KMS-11 (cell line): ENCODE results near the gene HNRNPA2B1.

Experiments
- H2AFZ ChIP-seq: fragments of 200-600 bp; sonication (generic); 2 replicates; pipeline ENCODE4 v1.6.1; 2016; ENCODE audit warnings: antibody characterized with exemption, mixed run types, low read depth
- H3K27ac ChIP-seq: fragments of 200-600 bp; sonication (generic); 2 replicates; pipeline ENCODE4 v1.6.1; 2016; ENCODE audit warnings: mild to moderate bottlenecking, mixed run types
- H3K27me3 ChIP-seq: fragments of 200-600 bp; sonication (generic); 2 replicates; pipeline ENCODE4 v1.6.1; 2017; ENCODE audit warnings: mild to moderate bottlenecking, low read depth, mixed run types, moderate library complexity; ENCODE audit not compliant: insufficient read depth
- H3K36me3 ChIP-seq: fragments of 200-600 bp; sonication (generic); 2 replicates; pipeline ENCODE4 v1.6.1; 2017; ENCODE audit warnings: mild to moderate bottlenecking, mixed run types; ENCODE audit not compliant: insufficient read depth
- H3K4me1 ChIP-seq: fragments of 200-600 bp; sonication (generic); 2 replicates; pipeline ENCODE4 v1.6.1; 2016; ENCODE audit warnings: mild to moderate bottlenecking, low read depth, mixed run types; ENCODE audit not compliant: poor library complexity, severe bottlenecking
- H3K4me2 ChIP-seq: fragments of 200-600 bp; sonication (generic); 2 replicates; pipeline ENCODE4 v1.7.0; 2016; ENCODE audit warnings: mild to moderate bottlenecking, mixed run types
- H3K4me3 ChIP-seq: fragments of 200-600 bp; sonication (generic); IDR thresholded peaks from 2 replicates; pipeline ENCODE4 v1.6.1; 2017; ENCODE audit warnings: low read depth, low read length, mixed read lengths; ENCODE audit not compliant: insufficient read depth
- H3K79me2 ChIP-seq: fragments of 200-600 bp; sonication (generic); 2 replicates; pipeline ENCODE4 v1.6.1; 2016; ENCODE audit warnings: low read depth, mixed run types; ENCODE audit not compliant: insufficient read depth
- H3K9ac ChIP-seq: fragments of 200-600 bp; sonication (generic); 2 replicates; pipeline ENCODE4 v1.6.1; 2016; ENCODE audit warnings: mild to moderate bottlenecking, mixed run types
- H4K20me1 ChIP-seq: fragments of 200-600 bp; sonication (generic); 2 replicates; pipeline ENCODE4 v1.6.1; 2016; ENCODE audit warnings: mild to moderate bottlenecking, mixed run types; ENCODE audit not compliant: insufficient read depth
- CTCF ChIP-seq: fragments of 200-600 bp; sonication (generic); conservative IDR thresholded peaks from 2 replicates; pipeline ENCODE4 v1.6.1; 2017; ENCODE audit warnings: low read depth, mild to moderate bottlenecking, antibody characterized with exemption, low read length, moderate library complexity, mixed read lengths

The HNRNPA2B1 gene

GRCh38 chr7:26145238-26145637, 55.3 kb downstream of the HNRNPA2B1 start:
- Histone ChIP-seq H3K9ac (no peak overlapping the region), H2AFZ (no peak overlapping the region), H3K4me1 (no peaks in the 10 kb centered on the region), H3K4me2 (no peak overlapping the region), H3K27me3 (no peaks in the 10 kb centered on the region), H3K36me3 (no peaks in the 10 kb centered on the region), H4K20me1 (no peaks in the 10 kb centered on the region), H3K79me2 (no peaks in the 10 kb centered on the region), H3K4me3 (no peak overlapping the region), H3K27ac (no peak overlapping the region)
- no peak for TF ChIP-seq CTCF

- TF ChIP-seq CTCF = no peak
- no peak overlapping the region for H3K4me2 ChIP-seq
Measured at GRCh38 chr7:26144184-26145080, 56.1 kb downstream of the HNRNPA2B1 start.

GRCh38 chr7:26143298-26144048, 57.1 kb downstream of the HNRNPA2B1 start:
- no peaks in the 10 kb centered on the region for H3K27me3 ChIP-seq
- H2AFZ ChIP-seq = no peak overlapping the region
- no peak for TF ChIP-seq CTCF
- no peaks in the 10 kb centered on the region for H3K4me1 ChIP-seq
- no peak overlapping the region for H3K27ac ChIP-seq
- H3K4me2 ChIP-seq = no peak overlapping the region
- H3K36me3 ChIP-seq = no peaks in the 10 kb centered on the region
- no peak overlapping the region for H3K9ac ChIP-seq
- H3K4me3 ChIP-seq = no peak overlapping the region
- H3K79me2 ChIP-seq = no peaks in the 10 kb centered on the region
- H4K20me1 ChIP-seq = no peaks in the 10 kb centered on the region

More at GRCh38 chr7:26144184-26145080, 56.1 kb downstream of the HNRNPA2B1 start:
- H4K20me1 ChIP-seq = no peaks in the 10 kb centered on the region
- H3K79me2 ChIP-seq = no peaks in the 10 kb centered on the region
- H3K27ac ChIP-seq = no peak overlapping the region
- no peaks in the 10 kb centered on the region for H3K4me1 ChIP-seq
- no peak overlapping the region for H3K4me3 ChIP-seq
- H2AFZ ChIP-seq = no peak overlapping the region
- H3K27me3 ChIP-seq = no peaks in the 10 kb centered on the region
- H3K36me3 ChIP-seq = no peaks in the 10 kb centered on the region
- no peak overlapping the region for H3K9ac ChIP-seq

- no peak for TF ChIP-seq CTCF
Measured at GRCh38 chr7:26141077-26141476, 59.5 kb downstream of the HNRNPA2B1 start.

More at GRCh38 chr7:26141077-26141476, 59.5 kb downstream of the HNRNPA2B1 start:
- Histone ChIP-seq H4K20me1 (no peaks in the 10 kb centered on the region), H3K4me2 (no peak overlapping the region), H2AFZ (no peak overlapping the region), H3K79me2 (no peaks in the 10 kb centered on the region), H3K27ac (no peak overlapping the region), H3K27me3 (no peaks in the 10 kb centered on the region), H3K9ac (no peak overlapping the region), H3K4me1 (no peaks in the 10 kb centered on the region), H3K36me3 (no peaks in the 10 kb centered on the region), H3K4me3 (no peak overlapping the region)
